Bronchial epithelial cell (primary cell): ENCODE results near the gene EIF2AK3. TPM values are rescaled to one million over a fixed set of nuclear protein-coding genes. Genes with fewer than 3 reads are reported as not detected.

Source experiments
- DNase-seq: peaks from one replicate; pipeline ENCODE4 v3.0.0-alpha.2; 2010; ENCODE audit warnings: low read depth
- FAIRE-seq: peaks from 2 replicates; lab custom pipeline; 2011; peaks lifted over from hg19 to GRCh38; lab: Jason Lieb, UNC
- H3K27me3 ChIP-seq: 2 replicates; pipeline ENCODE4 v1.5.1; 2011; ENCODE audit warnings: low read length; ENCODE audit not compliant: control insufficient read depth, insufficient read depth
- H3K36me3 ChIP-seq: 2 replicates; pipeline ENCODE4 v1.5.1; 2011; ENCODE audit warnings: low read length; ENCODE audit not compliant: control insufficient read depth, insufficient read depth
- H3K4me3 ChIP-seq: 2 replicates; pipeline ENCODE4 v1.5.1; 2011; ENCODE audit warnings: mild to moderate bottlenecking, low read depth, low read length, control low read depth
- total RNA-seq: library from RNA; depleted of rRNA; stranded (reverse); fragments of >200 nt; gene quantifications from 2 replicates; pipeline ENCODE4 v1.2.1, GENCODE V29; 2014
- TF ChIP-seq, protein P1 (sequence below): IDR thresholded peaks from 2 replicates; pipeline ENCODE4 v1.5.1; 2011; ENCODE audit warnings: mild to moderate bottlenecking, moderate library complexity, low read length, control low read depth, inconsistent platforms; ENCODE audit not compliant: insufficient read depth, severe bottlenecking

EIF2AK3 gene
- total RNA-seq, 1 donor from 2014 or later, result 29.7 TPM

DNA sequence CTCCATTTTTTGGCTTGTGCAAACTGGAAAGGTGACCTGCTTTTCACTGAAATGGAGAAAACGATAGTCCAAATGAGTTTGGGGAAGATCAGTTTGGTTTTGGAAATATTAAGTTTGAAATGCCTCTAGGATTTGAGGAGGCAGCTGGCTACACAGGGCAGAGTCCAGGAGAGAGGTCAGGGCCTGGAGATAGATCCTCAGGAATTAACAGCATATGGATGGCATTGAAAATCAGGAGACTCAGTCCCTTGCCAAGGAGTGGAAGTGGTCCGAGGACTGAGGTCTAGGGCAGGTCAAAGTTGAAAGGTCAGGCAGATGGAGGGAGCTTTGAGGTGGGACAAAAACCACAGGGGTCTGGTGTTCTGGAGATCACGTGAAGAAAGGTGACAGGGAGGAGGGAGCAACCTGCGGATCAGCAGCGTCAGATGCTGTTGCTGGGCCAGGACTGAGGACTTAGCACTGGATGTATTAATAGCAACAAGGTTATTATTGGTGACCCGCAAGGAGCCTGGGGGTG, 83.7 kb downstream of the EIF2AK3 start:
- H3K4me3 ChIP-seq, result no peak overlapping the region
- TF ChIP-seq, protein P1, sequence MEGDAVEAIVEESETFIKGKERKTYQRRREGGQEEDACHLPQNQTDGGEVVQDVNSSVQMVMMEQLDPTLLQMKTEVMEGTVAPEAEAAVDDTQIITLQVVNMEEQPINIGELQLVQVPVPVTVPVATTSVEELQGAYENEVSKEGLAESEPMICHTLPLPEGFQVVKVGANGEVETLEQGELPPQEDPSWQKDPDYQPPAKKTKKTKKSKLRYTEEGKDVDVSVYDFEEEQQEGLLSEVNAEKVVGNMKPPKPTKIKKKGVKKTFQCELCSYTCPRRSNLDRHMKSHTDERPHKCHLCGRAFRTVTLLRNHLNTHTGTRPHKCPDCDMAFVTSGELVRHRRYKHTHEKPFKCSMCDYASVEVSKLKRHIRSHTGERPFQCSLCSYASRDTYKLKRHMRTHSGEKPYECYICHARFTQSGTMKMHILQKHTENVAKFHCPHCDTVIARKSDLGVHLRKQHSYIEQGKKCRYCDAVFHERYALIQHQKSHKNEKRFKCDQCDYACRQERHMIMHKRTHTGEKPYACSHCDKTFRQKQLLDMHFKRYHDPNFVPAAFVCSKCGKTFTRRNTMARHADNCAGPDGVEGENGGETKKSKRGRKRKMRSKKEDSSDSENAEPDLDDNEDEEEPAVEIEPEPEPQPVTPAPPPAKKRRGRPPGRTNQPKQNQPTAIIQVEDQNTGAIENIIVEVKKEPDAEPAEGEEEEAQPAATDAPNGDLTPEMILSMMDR, result no peak
- no peak for FAIRE-seq
- no peak for DNase-seq
- no peaks in the 10 kb centered on the region for H3K27me3 ChIP-seq
- H3K36me3 ChIP-seq, result no peaks in the 10 kb centered on the region

DNA sequence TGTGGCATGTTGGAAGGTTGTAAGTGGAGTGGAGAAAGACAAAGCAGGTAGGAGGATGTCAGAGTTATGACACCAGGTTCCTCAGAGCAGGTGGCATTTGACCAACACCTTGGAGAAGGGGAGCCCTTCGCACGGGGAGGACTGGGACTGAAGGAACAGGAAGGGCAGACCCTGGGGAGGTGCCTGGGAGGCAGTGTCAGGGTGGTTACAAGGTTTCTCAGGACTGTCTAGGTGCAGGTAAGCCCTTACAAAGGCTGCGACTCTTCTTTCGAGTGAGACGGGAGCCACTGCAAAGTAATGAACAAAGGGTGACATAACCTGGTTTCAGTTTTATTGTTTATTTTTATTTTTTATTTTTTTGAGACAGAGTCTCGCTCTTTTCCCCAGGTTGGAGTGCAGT, 84.6 kb downstream of the EIF2AK3 start:
- Histone ChIP-seq H3K27me3 (no peaks in the 10 kb centered on the region), H3K36me3 (no peaks in the 10 kb centered on the region), H3K4me3 (no peak overlapping the region)
- TF ChIP-seq, protein P1, result no peak
- FAIRE-seq (no peak), DNase-seq (no peak)

DNA sequence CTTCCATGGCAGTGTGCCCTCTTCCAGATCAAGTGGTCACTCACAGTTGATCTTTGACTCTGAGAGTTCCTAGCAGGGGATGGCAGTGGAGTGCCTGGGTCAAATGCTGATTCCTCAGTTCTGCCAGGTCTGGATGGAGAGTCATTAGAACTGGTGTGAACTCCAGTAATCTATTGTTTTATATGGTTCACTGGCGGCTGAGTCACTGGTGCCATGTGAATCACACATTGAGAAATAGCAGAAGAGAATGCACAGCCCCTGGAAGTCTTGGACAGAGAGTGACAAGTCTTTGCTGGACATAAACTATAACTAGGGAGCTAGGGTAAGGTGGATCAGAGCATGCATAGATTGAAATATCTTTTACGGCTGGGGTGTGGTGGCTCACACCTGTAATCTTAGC, 86.9 kb downstream of the EIF2AK3 start:
- FAIRE-seq, result no peak
- Histone ChIP-seq H3K4me3 (no peak overlapping the region), H3K36me3 (no peaks in the 10 kb centered on the region), H3K27me3 (no peaks in the 10 kb centered on the region)
- peak; percentile 86 for DNase-seq
- TF ChIP-seq, protein P1, result no peak

DNA sequence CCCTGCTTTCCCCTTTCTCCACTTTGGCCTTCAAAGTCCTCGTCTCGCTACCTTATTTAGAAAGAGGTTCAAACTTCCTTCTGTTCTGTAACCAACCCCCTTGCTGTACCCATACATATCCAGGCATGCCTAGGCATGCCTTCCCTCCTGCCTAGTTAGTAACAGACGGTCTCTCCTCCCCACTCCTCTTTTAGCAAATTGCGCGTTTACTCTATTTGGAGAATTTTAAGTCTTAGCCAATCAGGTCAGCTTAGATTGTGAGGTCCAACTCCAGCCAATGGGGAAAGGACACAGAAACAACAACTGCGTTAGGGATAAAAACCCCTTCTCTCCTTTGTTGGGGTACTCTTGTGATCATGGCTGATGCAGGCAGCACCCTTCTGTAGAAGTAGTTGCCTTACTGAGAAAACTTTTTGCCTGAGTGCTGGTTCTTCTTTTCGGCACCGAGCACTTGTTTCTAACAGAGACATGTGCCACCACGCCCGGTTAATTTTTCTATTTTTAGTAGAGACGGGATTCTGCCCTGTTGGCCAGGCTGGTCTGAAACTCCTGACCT, 88.8 kb downstream of the EIF2AK3 start:
- TF ChIP-seq, protein P1, result no peak
- no peak overlapping the region for H3K4me3 ChIP-seq
- peak; percentile 14 for DNase-seq
- FAIRE-seq, result no peak
- H3K36me3 ChIP-seq, result no peaks in the 10 kb centered on the region
- H3K27me3 ChIP-seq, result no peaks in the 10 kb centered on the region

DNA sequence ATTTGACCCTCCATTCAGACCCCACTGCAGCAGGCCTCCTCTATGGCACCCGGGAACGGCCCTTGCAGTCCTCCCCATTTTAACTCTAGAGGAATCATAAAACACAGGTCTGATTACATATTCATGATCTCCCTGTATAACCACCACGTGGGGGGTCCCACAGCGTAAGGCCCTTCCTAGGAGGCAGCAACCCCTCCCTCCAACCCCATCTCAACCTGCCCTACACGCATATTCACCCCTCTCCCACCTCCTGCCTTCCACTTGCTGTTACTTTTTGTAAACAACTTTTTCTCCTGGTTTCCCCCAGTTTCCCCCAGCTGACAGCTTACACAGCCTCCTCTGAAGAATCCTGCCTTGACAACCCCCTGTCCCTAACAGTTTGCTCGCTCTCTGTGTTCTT, 89.6 kb downstream of the EIF2AK3 start:
- Histone ChIP-seq H3K27me3 (no peaks in the 10 kb centered on the region), H3K4me3 (no peak overlapping the region), H3K36me3 (no peaks in the 10 kb centered on the region)
- FAIRE-seq, result no peak
- TF ChIP-seq, protein P1, result no peak
- no peak for DNase-seq

DNA sequence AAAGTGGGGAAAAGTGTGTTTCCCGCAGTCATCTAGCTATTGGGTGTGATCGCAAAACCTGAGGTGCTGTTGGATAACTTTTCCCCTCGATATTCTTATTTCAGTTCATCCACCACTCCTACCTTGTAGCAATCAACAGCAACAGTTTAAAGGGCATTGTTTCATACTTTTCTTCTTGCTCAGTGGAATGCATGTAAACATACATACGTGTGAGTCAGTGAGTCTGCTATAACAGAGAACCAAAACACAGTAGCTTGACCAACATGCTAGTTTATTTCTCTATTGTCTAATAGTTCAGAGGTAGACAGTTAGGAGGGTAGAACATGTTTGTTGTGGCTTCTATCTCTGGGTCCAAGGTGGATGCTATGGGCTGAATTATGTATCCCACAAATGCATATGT, 97.2 kb downstream of the EIF2AK3 start:
- DNase-seq (peak; percentile 59), FAIRE-seq (no peak)
- H3K36me3 ChIP-seq, result no peaks in the 10 kb centered on the region
- TF ChIP-seq, protein P1, result no peak
- H3K4me3 ChIP-seq, result no peak overlapping the region
- no peaks in the 10 kb centered on the region for H3K27me3 ChIP-seq
